ENCODE measurements around the gene SSTR1.

- TF ChIP-seq GATA2 (IDR thresholded peaks at IDR 0.05; ENCODE audit: low read depth, low read length): no peak
- no peak for TF ChIP-seq GATA3 (IDR thresholded peaks at IDR 0.05; ENCODE audit: low read depth, low read length)
Observed at GRCh38 chr14:38199739-38200138, 8.0 kb upstream of the SSTR1 start.

All from SH-SY5Y (cell line).